NCI-H1092 treated with DMSO at 0.1 percent for 48 hours (cell line): ENCODE measurements around the gene PROM1.

Source experiments
- DNase-seq: peaks from one replicate; lab custom pipeline; 2025; lab: John Stamatoyannopoulos, UW

PROM1 gene

GRCh38 chr4:15988222-15988621, 95.6 kb downstream of the PROM1 start:
- DNase-seq: no peak

- DNase-seq: no peak
These were observed 96.9 kb downstream of the PROM1 start for GRCh38 chr4:15986907-15987306.

GRCh38 chr4:15983610-15984009, 100.2 kb downstream of the PROM1 start:
- no peak for DNase-seq

- DNase-seq: no peak
These were observed 100.8 kb downstream of the PROM1 start for GRCh38 chr4:15982842-15983524.

- DNase-seq: no peak
These were observed 107.1 kb downstream of the PROM1 start for GRCh38 chr4:15976456-15977447.

GRCh38 chr4:15971068-15971801, 112.6 kb downstream of the PROM1 start:
- DNase-seq: no peak

GRCh38 chr4:15968551-15969300, 115.1 kb downstream of the PROM1 start:
- DNase-seq: no peak

GRCh38 chr4:15965325-15965724, 118.5 kb downstream of the PROM1 start:
- DNase-seq: no peak

- no peak for DNase-seq
These were observed 119.7 kb downstream of the PROM1 start for GRCh38 chr4:15964159-15964558.

GRCh38 chr4:15963576-15963975, 120.2 kb downstream of the PROM1 start:
- no peak for DNase-seq

- peak; percentile 35 for DNase-seq
These were observed 120.8 kb downstream of the PROM1 start, which contains the start of gene FGFBP2 for GRCh38 chr4:15963001-15963451. TSS of gene FGFBP2 (minus strand) at chr4:15963175. CDS start at chr4:15963129, 46 bp downstream.

- no peak for DNase-seq
These were observed 121.9 kb downstream of the PROM1 start for GRCh38 chr4:15961781-15962510.

GRCh38 chr4:15958562-15958961, 125.3 kb downstream of the PROM1 start:
- DNase-seq: no peak

- DNase-seq: peak; percentile 51
These were observed 127.5 kb downstream of the PROM1 start for GRCh38 chr4:15956179-15956850.

GRCh38 chr4:15955670-15956069, 128.2 kb downstream of the PROM1 start:
- DNase-seq: no peak

- DNase-seq: no peak
These were observed 130.2 kb downstream of the PROM1 start for GRCh38 chr4:15953625-15954024.

GRCh38 chr4:15951781-15952180, 132.0 kb downstream of the PROM1 start:
- no peak for DNase-seq

- DNase-seq: no peak
These were observed 135.0 kb downstream of the PROM1 start for GRCh38 chr4:15948826-15949225.

GRCh38 chr4:15947684-15948083, 136.1 kb downstream of the PROM1 start:
- DNase-seq: no peak

GRCh38 chr4:15945516-15945915, 138.3 kb downstream of the PROM1 start:
- DNase-seq: no peak
